ENCODE results near the gene ACOT12.

Gene ACOT12

DNA sequence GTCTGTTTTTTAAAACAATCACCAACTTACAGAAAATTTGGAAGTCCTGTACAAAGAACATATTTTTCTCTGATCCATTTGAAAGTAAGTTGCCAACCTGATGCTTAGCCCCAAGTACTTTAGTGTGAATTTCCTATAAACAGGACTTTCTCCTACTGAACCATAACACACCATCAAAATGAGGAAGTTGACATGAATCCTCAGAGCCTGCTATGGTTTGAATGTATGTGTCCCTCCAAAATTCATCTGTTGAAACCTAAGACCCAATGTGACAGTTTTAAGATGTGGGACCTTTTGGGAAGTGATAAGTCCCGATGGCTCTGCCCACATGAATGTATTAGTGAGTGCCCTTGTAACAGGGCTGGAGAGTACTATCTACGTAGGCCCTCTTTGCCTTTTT lies 6.4 kb upstream of the ACOT12 start:
- no peak for DNase-seq

DNA sequence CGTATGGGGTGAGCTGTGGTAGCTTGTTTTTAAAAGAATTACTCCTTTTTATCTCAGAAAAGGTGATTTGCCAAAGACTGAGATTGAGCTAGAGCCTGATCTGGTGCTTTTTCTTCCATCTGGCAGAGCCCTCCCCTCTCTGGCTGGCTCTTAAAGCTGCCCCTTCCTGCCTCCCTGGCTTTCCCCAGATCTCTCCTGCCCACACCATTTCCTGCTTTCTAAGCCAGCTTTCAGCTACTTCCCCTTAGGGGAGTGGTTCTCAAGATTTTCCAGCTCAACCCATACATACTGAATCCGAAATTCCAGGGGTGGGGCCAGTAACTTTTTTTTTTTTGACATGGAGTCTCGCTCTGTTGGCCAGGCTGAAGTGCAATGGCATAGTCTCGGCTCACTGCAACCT lies 4.8 kb upstream of the ACOT12 start:
- DNase-seq: no peak

DNA sequence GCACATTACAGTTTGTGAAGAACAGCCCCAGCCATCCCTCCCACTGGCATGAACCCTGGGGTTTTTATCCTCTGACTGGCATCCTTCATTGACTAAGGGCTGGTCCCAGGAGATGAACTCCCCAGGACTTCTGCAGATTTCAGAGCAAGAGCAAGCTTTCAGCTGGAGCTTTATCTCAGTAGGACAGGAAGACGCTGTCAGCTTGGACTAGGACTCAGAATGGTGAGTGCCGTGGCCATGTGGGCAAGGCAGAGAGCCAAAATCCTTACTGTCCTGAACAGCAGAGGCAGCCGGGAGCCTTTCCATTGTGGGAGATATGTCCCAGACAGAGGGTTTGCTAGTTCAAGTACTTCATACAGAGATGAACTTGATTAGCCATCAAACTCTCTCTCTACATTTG lies 3.2 kb upstream of the ACOT12 start:
- peak in 1 of 51 donors; percentile 11 for DNase-seq

DNA sequence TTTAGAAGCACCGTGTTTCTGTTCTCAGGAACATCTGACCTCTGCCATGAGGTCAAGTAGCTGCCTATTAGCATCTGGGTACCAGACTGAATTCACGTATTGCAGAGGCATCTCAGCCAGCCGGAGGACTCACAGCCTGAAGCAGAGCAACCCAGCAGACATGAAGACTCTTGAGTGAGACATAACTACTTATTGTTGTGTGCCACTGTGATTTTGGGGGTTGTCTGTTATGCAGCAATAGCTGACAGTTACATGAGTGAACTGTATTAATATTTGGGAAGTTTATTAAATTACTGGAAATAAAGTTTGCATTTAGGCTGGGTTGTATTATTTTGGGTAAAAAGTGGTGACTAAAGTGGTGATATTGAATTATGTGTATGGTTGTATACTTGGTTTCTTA lies 1.3 kb upstream of the ACOT12 start:
- DNase-seq: no peak

DNA sequence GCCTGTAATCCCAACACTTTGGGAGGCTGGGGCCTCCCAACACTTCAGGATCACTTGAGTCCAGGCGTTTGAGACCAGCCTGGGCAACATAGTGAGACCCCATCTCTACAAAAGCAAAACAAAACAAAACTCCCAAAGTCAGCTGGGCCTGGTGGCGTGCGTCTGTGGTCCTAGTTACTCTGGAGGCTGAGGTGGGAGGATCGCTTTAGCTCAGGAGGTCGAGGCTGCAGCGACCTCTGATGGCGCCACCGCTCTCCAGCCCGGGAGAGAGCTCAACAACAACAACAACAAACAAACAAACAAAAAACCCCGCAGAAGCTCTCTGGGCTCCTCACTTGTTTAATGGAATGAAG lies 528 bp downstream of the ACOT12 start:
- DNase-seq: no peak

DNA sequence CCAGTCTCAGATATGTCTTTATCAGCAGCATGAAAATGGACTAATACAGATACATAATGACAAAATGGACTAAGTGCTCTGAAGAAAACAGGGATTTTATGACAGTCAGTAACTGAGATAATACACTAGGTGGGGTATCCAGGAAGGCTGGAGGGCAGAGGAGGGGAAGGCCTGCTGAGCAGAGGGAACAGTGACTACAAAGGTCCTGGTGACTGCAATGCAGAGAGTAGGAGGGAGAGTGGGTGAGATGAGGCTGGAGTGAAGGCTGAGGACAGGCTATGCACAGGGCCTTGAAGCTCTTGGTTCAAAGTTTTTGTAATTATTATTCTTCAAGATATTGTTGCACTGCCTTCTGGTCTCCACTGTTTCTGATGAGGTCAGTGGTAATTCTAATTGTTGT lies 4.9 kb downstream of the ACOT12 start:
- no peak for DNase-seq

DNA sequence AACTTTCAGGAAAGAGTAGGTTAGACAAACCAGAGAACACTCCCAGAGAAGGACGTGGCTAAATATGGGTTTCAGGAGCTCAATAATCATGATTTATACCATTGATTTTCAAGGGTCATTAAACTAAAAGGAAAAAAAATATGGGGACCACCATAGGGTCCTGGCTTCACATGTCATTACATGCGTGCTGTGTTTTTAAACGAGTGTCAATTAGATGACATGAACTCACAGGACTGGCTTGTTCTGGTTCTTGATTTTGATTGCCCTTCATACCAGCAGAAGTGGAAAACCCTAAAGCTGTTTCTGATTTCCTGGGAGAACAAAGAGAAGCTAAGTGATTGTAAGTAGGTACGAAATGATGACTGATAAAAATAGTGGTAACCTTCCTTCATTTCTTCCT lies 5.8 kb downstream of the ACOT12 start:
- DNase-seq: no peak

DNA sequence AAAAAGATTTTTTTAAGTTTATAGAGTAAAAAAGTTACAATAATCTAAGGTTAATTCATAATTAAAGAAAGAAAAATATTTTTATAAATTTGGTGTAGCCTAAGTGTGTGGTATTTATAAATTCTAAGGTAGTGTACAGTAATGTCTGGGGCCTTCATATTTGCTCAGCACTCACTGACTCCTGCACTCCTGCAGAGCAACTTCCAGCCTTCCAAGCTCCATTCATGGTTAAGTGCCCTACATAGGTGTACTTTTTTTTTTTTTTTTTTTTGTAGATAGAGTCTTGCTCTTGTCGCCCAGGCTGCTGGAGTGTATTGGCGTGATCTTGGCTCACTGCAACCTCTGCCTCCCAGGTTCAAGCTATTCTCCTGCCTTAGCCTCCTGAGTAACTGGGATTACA lies 10.1 kb downstream of the ACOT12 start:
- DNase-seq: no peak

DNA sequence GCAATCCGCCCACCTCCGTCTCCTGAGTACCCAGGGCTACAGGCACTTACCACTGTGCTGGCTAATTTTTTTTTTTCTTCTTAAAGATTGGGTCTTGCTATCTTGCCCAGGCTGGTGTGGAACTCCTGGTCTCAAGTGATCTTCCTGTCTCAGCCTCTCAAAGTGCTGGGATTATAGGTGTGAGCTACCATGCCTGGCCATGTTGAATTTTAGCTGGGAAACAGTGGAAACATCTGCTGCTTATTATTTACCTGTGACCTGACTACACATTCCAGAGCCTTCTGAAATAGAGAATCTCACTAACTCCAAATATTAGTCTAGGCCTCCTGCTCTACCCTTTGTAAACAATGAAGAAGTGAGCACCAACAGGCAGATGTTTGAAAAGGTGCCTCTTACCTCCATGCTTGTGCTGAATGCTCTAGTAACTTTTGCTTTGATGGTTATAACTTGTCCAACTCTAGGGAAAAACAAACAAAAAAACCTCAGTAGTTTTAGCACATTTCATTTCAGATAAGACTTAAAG lies 22.5 kb downstream of the ACOT12 start:
- DNase-seq: no peak

DNA sequence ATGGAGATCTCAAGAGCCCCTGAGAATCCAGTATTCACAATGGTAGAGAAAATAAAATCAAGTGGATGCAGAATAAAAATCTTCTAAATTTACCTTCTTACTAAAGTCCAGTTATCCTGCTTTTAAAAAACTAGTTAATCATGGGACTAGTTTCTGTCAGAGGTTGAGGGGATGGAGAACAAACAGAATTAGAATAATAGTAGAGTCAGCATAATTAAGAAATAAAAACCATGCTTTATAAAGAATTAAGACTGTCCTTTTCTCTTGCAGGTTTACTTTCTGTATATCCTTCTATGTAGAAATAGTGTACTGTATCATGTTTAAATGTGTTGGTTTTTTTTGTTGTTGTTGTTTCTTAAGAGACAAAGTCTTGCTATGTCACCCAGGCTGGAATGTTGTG lies 23.0 kb downstream of the ACOT12 start:
- no peak for DNase-seq

DNA sequence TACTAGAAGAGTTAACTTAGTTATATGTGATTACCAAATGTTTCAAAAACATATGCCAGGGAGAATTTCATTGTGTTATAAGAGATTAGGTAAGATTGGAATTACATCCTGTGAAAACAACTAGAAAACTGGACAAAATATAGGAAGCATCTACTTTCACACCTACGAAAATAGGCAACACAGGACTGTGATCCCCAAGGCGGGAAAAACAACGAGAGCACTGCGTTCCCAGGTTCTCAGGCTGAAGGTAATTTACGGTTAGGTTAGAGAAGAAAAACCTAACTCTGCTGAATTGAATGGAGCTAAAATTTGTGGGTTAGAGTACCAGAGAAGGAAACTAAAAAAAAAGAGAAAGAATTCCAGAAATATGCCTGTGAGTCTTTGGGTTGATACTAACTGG lies 28.4 kb downstream of the ACOT12 start:
- no peak for DNase-seq

DNA sequence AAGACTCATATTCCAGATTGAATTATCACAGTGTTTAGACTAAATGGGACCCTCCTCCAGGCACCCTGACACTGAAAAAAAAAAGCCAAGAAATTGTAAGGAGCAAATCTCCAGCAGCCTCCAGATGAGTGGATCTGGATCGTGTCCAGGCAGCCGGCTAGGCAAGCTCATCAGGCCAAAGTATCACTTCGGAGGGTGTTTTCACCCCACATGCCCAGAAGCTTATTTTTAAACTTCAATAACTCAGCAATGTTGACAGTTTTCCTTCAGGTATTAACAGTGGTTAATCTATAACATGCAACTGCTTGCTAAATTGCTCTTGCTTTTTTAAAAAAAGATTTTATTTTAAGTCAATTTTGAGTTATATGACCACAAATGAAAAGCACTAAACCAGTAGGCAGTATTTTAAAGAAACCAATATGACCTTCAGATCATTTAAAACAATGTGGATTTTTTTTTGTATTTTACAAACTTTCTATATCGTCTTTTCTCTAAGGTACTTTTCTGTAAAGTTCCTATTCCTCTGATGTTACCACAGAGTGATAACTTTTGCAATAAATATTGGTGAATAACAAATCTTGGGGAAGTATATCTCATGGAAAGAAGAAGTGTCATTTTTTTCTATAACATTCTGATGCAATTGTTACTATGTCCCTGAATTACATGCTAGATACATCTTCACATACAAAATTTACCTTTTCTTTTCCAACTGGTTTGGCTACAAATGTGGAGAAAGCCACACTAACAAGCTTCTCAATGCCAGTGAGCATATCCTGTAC lies 30.7 kb downstream of the ACOT12 start:
- no peak for DNase-seq

DNA sequence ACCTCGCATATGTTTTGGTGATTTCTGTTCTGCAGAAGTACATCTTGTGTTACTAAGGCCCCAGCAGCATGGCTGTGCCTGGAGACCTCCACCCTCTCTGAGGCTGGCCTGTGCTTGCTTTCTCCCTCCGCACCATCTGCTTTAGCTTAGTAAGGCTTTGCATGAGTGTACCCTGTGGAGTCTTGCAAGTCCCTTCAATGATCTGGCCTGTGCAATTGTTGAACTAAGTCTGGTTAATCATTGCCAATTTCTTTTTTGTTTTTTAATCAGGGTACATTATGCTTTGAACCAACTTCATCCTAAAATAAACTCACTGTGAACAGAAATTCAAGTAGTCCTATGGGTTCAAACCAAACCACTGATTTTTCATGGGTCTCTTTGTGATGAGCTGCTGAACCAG lies 32.3 kb downstream of the ACOT12 start:
- no peak for DNase-seq

DNA sequence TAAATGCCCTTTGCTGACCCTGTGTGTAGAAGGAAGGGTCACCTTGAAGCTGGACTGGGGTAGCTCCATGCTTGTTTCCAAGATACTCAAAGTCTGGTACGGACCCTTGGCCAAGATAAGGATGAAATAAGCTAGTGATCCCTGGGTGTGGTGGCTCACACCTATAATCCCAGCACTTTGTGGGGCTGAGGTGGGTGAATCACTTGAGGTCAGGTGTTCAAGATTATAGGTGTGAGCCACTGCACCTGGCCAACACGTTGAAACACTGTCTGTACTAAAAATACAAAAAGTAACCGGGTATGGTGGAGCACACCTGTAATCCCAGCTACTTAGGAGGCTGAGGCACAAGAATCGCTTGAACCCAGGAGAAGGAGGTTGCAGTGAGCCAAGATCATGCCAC lies 33.3 kb downstream of the ACOT12 start:
- no peak for DNase-seq

DNA sequence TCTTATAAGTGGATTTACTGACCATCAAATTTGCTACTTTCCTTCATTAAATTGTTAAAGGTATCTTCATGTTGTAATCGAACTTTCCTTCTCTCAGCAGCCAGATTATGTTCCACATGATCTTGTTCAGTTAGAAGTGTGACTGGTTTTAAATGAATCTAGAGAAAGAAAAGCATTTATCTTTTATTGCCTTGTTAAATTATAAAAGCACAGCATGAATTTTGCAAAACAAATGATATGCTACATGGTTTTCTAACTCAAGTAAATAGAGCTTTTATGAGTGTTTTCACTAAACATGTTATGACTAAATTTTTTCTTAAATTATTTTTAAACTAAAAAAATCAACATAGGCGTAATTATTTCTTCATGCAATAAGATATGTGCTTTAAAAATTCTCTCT lies 34.1 kb downstream of the ACOT12 start:
- DNase-seq: no peak

DNA sequence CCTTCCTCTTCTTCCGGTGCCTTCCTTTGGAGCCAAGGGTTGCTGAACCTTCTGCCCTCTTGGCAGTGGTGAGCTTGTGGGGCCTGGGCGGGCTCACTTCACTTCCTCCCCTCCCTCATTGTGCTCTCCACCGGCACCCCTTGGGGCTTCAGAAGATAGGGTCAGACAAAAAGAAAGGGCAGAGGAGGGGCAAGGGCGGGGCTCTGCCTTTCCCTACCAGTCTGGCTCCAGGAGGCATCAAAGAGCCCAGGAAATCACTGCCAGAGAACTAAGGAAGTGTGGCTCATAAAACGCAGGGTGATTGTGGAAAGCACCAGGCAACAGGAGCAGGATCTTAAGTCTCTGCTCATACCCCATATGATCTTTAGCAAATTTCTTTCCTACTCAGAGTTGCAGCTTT lies 34.8 kb downstream of the ACOT12 start:
- DNase-seq: no peak

DNA sequence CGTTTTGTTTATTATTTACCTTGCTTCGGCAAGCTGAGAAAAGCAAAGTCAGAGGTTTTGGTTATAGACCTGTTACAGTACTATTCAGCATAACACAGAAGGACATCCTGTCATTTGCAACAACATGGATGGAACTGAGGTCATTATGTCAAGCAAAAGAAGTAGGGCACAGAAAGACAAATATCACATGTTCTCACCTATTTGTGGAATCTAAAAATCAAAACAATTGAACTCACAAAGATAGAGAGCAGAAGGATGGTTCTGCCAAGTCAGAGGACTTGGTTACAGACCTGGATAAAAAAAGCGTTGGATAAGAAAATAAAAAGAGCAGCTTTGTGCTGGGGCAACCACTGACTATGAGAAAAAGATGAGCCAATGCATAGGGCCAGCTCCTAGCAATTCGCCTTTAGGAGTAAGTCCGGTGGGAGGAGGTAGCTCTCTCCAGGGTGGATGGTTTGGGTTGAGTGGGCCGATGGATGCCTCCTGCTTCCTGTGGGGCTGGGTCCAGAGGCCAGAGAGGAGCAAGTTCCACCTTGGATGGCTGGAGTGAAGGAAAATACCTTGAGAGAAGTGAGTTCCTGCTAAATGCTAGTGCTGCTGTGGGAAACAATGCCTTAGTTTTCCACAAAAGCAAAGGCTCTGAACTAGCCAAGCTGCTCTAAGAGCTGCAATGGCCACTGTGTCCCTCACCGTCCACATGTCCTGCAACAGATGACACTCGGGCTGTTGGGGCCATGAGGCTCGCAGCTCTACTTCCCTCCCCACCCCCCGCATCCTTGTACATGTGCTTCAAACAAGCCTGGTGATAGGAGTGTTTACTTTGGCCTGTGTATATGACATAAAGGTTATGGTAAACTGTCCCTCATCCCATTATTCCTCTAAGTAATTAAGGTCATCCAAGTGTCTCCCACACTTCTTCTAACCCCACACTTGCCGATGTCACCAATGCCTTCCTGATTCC lies 38.4 kb downstream of the ACOT12 start:
- no peak for DNase-seq

DNA sequence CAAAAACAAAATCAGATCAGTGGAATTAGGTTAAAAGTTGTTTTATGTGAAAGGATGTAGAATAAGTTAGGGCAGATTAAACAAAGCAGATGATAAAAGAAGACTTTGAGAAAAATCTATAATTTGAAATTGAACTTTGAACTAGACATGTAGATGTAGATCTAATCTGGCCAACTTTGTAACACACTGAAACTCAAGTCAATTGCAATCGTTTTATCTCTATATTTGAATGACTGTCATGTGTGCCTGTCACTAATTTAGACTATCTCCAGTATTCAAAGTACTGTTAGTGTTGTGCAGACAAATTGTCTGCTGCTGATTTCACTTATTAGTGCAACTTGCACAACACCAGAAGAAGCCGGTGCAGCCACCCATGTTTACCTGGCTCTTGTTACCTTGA lies 39.8 kb downstream of the ACOT12 start:
- DNase-seq: no peak

DNA sequence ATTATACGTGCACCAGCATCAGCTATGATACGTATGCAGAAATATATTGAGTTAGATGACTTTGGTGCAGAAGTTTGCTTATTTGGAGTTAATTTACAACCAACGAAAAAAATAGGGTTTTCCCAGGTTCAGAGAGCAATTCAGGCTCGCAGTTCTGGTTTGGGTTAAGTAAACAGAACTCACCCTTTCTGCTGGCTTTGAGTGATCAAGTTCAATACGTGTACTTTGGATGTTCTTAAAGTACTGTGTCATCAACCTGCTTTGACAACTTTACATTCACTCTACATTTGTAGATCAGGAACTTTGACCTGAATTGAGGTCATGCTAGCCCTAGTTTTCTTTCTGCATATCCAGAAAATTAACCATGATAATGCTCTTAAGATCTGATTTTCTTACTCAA lies 40.7 kb downstream of the ACOT12 start:
- no peak for DNase-seq

DNA sequence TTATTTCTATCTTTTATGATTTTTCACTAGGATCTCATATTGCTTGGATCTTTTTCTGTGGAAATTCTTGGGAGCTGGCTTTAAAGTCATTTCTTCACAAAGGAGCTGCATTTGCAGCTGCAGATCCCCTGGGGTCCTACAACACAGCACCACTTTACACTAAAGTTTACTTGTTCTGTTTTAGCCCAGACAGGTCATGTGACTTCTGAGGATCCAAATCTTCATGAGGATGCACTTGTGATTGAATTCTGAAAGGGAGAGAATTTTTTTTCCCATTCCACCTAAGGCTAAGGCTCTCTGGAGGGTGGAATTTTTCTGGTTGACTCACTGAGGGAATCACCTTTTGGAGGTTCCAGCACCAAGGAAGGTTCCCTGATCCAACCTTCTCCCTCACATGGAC lies 43.4 kb downstream of the ACOT12 start:
- no peak for DNase-seq

DNA sequence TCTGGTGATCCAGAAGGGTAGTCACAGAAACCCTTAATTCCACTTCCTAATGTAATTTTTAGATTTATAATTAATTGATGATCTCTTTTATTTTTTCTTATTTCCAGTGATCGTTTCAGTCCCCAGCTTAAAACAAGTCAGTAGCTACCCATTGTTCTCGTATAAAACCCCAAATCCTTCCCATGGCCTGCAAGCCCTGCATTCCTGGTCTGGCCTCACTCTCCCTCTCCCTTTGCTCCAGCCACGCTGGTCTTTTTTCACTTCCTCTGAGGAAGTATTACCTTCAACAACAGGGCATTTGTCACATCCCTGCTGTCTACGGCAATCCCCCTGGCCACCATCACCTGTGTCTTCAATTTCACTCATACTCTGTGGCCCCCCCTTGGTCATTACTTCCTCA lies 44.8 kb downstream of the ACOT12 start:
- no peak for DNase-seq

DNA sequence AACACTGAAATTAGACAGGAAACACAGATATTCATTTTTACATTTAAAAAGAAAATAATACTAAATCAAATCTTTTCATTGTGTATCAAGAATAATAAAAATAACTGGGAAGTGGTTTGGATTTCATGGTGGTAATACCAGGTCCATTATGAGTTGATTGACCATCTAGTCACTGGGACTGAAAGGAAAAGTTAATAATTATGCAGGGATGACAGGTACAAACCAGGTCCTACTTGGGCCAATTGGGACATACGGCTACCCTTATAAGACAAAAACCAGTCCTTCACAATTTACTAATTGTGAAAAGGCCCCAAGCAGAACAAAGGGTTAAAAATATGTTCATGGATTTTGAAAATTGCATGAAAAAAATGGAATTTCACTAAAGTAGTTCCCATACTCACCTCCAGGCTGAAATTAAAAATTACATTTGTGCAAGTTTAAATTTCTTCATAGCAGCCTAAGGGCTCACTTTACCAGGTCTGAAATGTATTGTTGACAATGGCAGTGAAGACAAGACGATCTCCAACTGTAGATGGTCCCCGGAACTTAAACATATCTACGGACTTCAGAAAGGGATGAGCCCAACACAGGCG lies 48.4 kb downstream of the ACOT12 start:
- no peak for DNase-seq
